IMR-90 (cell line): ENCODE results near the gene BTC. TPM values are rescaled to one million over a fixed set of nuclear protein-coding genes. Genes with fewer than 3 reads are reported as not detected.

Experiments
- ATAC-seq: fragments of 200-7000 bp; cut with Tn5 transposase; 2 replicates; pipeline ENCODE4 v1.9.1; 2020; ENCODE audit warnings: low read depth, mild to moderate bottlenecking, moderate library complexity
- BruUV-seq: library from RNA; stranded (reverse); fragments of 400-500 nt; replicated peaks from 2 replicates; lab custom pipeline; 2021; lab: Mats Ljungman, UMichigan
- CTCF ChIA-PET: fragments of 300-600 bp; formaldehyde crosslinking; extraction: SDS; loops from one replicate; lab custom pipeline; 2021; ENCODE audit warnings: antibody characterized with exemption; lab: Yijun Ruan, JAX
- POLR2A ChIA-PET: fragments of 300-600 bp; sonication (Branson Sonifier 250); formaldehyde crosslinking; loops from one replicate; lab custom pipeline; 2022; ENCODE audit warnings: antibody characterized with exemption; ENCODE audit not compliant: unreplicated experiment; lab: Charles Lee
- DNase-seq: peaks from one replicate; pipeline ENCODE4 v3.0.0; 2013
- H2AFZ ChIP-seq: replicated peaks from 2 replicates; pipeline ENCODE3; 2013; ENCODE audit warnings: low read length, mild to moderate bottlenecking; ENCODE audit not compliant: poor library complexity
- H2AK5ac ChIP-seq: 2 replicates; pipeline ENCODE4 v1.6.1; 2013; ENCODE audit warnings: low read depth, low read length, inconsistent platforms
- H2AK9ac ChIP-seq: replicated peaks from 2 replicates; pipeline ENCODE3; 2013; ENCODE audit warnings: mild to moderate bottlenecking, low read depth, low read length, moderate library complexity; ENCODE audit not compliant: poor library complexity
- H2BK120ac ChIP-seq: 2 replicates; pipeline ENCODE4 v1.6.1; 2013; ENCODE audit warnings: low read depth, low read length, inconsistent platforms
- H2BK15ac ChIP-seq: 3 replicates; pipeline ENCODE4 v1.6.1; 2013; ENCODE audit warnings: low read depth, low read length, inconsistent platforms
- H2BK20ac ChIP-seq: 2 replicates; pipeline ENCODE4 v1.6.1; 2013; ENCODE audit warnings: low read depth, mild to moderate bottlenecking, inconsistent platforms, low read length, moderate library complexity
- H2BK5ac ChIP-seq: 2 replicates; pipeline ENCODE4 v1.6.1; 2013; ENCODE audit warnings: mild to moderate bottlenecking, low read depth, low read length, inconsistent platforms; ENCODE audit not compliant: poor library complexity, severe bottlenecking
- H3K14ac ChIP-seq: replicated peaks from 2 replicates; pipeline ENCODE4 v1.6.1; 2013; ENCODE audit warnings: low read depth, low read length, inconsistent platforms
- H3K18ac ChIP-seq: 2 replicates; pipeline ENCODE4 v1.6.1; 2013; ENCODE audit warnings: low read depth, low read length, control low read depth
- H3K23ac ChIP-seq: 2 replicates; pipeline ENCODE4 v1.6.1; 2013; ENCODE audit warnings: low read depth, low read length, inconsistent platforms
- H3K27ac ChIP-seq: 2 replicates; pipeline ENCODE4 v1.5.1; 2013; ENCODE audit warnings: mild to moderate bottlenecking, control low read depth, low read length; ENCODE audit not compliant: insufficient read depth
- H3K27me3 ChIP-seq: 2 replicates; pipeline ENCODE4 v1.6.1; 2013; ENCODE audit warnings: low read length; ENCODE audit not compliant: control insufficient read depth, insufficient read depth
- H3K36me3 ChIP-seq: 2 replicates; pipeline ENCODE4 v1.6.1; 2013; ENCODE audit warnings: low read length, mixed read lengths; ENCODE audit not compliant: control insufficient read depth, insufficient read depth
- H3K4ac ChIP-seq: 2 replicates; pipeline ENCODE4 v1.6.1; 2013; ENCODE audit warnings: low read depth, low read length, inconsistent platforms
- H3K4me1 ChIP-seq: 2 replicates; pipeline ENCODE4 v1.6.1; 2013; ENCODE audit warnings: low read length, mixed read lengths; ENCODE audit not compliant: control insufficient read depth, insufficient read depth
- H3K4me2 ChIP-seq: 2 replicates; pipeline ENCODE4 v1.6.1; 2013; ENCODE audit warnings: low read depth, mild to moderate bottlenecking, control low read depth, low read length, moderate library complexity
- H3K4me3 ChIP-seq: 2 replicates; pipeline ENCODE4 v1.5.1; 2013; ENCODE audit warnings: low read depth, mild to moderate bottlenecking, control low read depth, low read length, moderate library complexity; ENCODE audit not compliant: insufficient read depth
- H3K56ac ChIP-seq: 2 replicates; pipeline ENCODE4 v1.6.1; 2013; ENCODE audit warnings: low read length, inconsistent platforms; ENCODE audit not compliant: insufficient read depth; ENCODE audit errors: extremely low read depth
- H3K79me1 ChIP-seq, 2 experiments: 2 replicates each; pipeline ENCODE4 v1.6.1; 2013; ENCODE audit warnings: low read length in 2 of 2, inconsistent platforms in 1 of 2, low read depth in 1 of 2
- H3K9ac ChIP-seq: 2 replicates; pipeline ENCODE4 v1.6.1; 2013; ENCODE audit warnings: low read depth, low read length, control low read depth
- H3K9me1 ChIP-seq: 2 replicates; pipeline ENCODE4 v1.6.1; 2013; ENCODE audit warnings: low read length, inconsistent platforms; ENCODE audit not compliant: insufficient read depth
- H3K9me3 ChIP-seq: 2 replicates; pipeline ENCODE4 v1.6.1; 2013; ENCODE audit warnings: low read length; ENCODE audit not compliant: control insufficient read depth, insufficient read depth
- H4K20me1 ChIP-seq: 2 replicates; pipeline ENCODE4 v1.6.1; 2013; ENCODE audit warnings: low read length, inconsistent platforms; ENCODE audit not compliant: insufficient read depth
- H4K5ac ChIP-seq: 2 replicates; pipeline ENCODE4 v1.6.1; 2013; ENCODE audit warnings: mild to moderate bottlenecking, low read depth, low read length, control low read depth
- H4K8ac ChIP-seq, 2 experiments: 2 replicates each; pipeline ENCODE4 v1.6.1; 2013; ENCODE audit warnings: low read depth in 2 of 2, low read length in 2 of 2, control low read depth in 1 of 2, inconsistent platforms in 1 of 2
- H4K91ac ChIP-seq: 2 replicates; pipeline ENCODE4 v1.6.1; 2013; ENCODE audit warnings: low read depth, low read length, inconsistent platforms; ENCODE audit not compliant: insufficient read depth
- BHLHE40 ChIP-seq: fragments of 150-350 bp; IDR thresholded peaks from 2 replicates; pipeline ENCODE4 v1.6.1; 2016; ENCODE audit warnings: mild to moderate bottlenecking, low read depth, low read length
- CTCF ChIP-seq: conservative IDR thresholded peaks from 2 replicates; pipeline ENCODE4 v1.5.1; 2012; ENCODE audit warnings: mild to moderate bottlenecking, low read depth, low read length, improper control_type of control experiment
- ELK1 ChIP-seq: fragments of 150-350 bp; IDR thresholded peaks from 2 replicates; pipeline ENCODE4 v1.6.1; 2016; ENCODE audit warnings: low read depth, mild to moderate bottlenecking, low read length, moderate library complexity, borderline replicate concordance
- FOS ChIP-seq: fragments of 150-350 bp; IDR thresholded peaks from 2 replicates; pipeline ENCODE4 v1.6.1; 2016; ENCODE audit warnings: low read depth, low read length
- MAZ ChIP-seq: IDR thresholded peaks from 2 replicates; pipeline ENCODE4 v1.6.1; 2012; ENCODE audit warnings: low read depth, mild to moderate bottlenecking, low read length, improper control_type of control experiment, moderate library complexity, borderline replicate concordance
- RAD21 ChIP-seq: IDR thresholded peaks from 2 replicates; pipeline ENCODE4 v1.6.1; 2012; ENCODE audit warnings: low read length, improper control_type of control experiment
- RCOR1 ChIP-seq: IDR thresholded peaks from 2 replicates; pipeline ENCODE4 v1.6.1; 2012; ENCODE audit warnings: mild to moderate bottlenecking, low read length, improper control_type of control experiment; ENCODE audit not compliant: insufficient replicate concordance
- RFX5 ChIP-seq: IDR thresholded peaks from 2 replicates; pipeline ENCODE4 v1.8.0; 2012; ENCODE audit warnings: low read depth, mild to moderate bottlenecking, low read length, moderate library complexity
- dilution Hi-C: fragments of 300-500 bp; cut with HindIII; formaldehyde crosslinking; loops from one replicate; pipeline ENCODE4 v1.14.3; 2018; ENCODE audit warnings: low sequenced_read_pairs; ENCODE audit not compliant: unreplicated experiment
- in situ Hi-C: fragments of 300-500 bp; cut with MboI; formaldehyde crosslinking; loops from 3 replicates; pipeline ENCODE4 v1.14.3; 2019; ENCODE audit warnings: low sequenced_read_pairs, inconsistent platforms, mixed read lengths
- intact Hi-C: fragments of 100-400 bp; cut with micrococcal nuclease; formaldehyde crosslinking; loops from 2 replicates; pipeline ENCODE4 v1.10.0; 2022
- polyA plus RNA-seq, 3 experiments: library from polyadenylated mRNA; depleted of rRNA; stranded (reverse); fragments of >200 nt; gene quantifications; 2 replicates each; pipeline ENCODE4 v1.2.3, GENCODE V29; 2012; ENCODE audit warnings: low replicate concordance in 1 of 3
- total RNA-seq: library from RNA; depleted of rRNA; stranded (reverse); fragments of >200 nt; gene quantifications from 2 replicates; pipeline ENCODE4 v1.2.3, GENCODE V29; 2012
- TF ChIP-seq, protein P1 (sequence below): fragments of 150-350 bp; IDR thresholded peaks from 2 replicates; pipeline ENCODE4 v1.6.1; 2017; ENCODE audit warnings: mild to moderate bottlenecking, antibody characterized with exemption, low read length, low read depth

Gene BTC
- total and polyA plus RNA-seq, 2 of the 4 experiments (the other 2 are of a cell fraction): not detected

DNA sequence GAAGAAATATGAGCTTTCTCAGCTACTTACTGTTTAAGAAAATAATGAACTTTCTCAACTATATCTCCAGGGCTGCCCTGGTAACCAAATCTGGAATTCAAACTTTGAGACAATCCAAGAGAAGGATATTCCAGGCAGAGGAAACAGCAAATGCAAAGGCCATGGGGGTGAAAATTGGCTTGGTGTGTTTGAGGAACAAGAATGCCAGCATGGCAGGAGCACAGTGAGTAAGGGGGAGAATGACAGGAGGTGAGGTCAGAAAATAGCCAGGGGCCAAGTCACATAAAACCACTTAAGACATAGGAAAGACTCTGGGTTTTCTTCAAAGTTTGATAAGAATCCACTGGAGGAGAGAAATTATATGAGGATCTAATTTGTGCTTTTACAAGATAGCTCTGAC lies 27.2 kb upstream of the BTC start:
- no peak for ATAC-seq
- in situ Hi-C loops: no loop called here
- no peak overlapping the region for H2AK5ac ChIP-seq
- no peak overlapping the region for H4K5ac ChIP-seq
- H2AK9ac ChIP-seq: no peak overlapping the region
- no peak overlapping the region for H4K91ac ChIP-seq
- no peak overlapping the region for H3K4me2 ChIP-seq
- intact Hi-C loops: no loop called here
- dilution Hi-C loops: no loop called here
- H2BK20ac ChIP-seq: no peak overlapping the region
- no peak for DNase-seq
- no peaks in the 10 kb centered on the region for H4K20me1 ChIP-seq
- BruUV-seq: no TSS peak
- no peak overlapping the region for H3K27ac ChIP-seq
- no peak overlapping the region for H3K4ac ChIP-seq
- no peaks in the 10 kb centered on the region for H3K9me3 ChIP-seq
- no peak overlapping the region for H2AFZ ChIP-seq
- H3K4me1 ChIP-seq: no peaks in the 10 kb centered on the region
- no peak overlapping the region for H3K9ac ChIP-seq
- H2BK120ac ChIP-seq: no peak overlapping the region
- no peaks in the 10 kb centered on the region for H3K79me1 ChIP-seq
- H3K9me1 ChIP-seq: no peaks in the 10 kb centered on the region
- no peak overlapping the region for H3K14ac ChIP-seq
- H3K56ac ChIP-seq: no peak overlapping the region
- H3K27me3 ChIP-seq: no peaks in the 10 kb centered on the region; the same call in 1 of the 2 replicates
- no peak overlapping the region for H2BK15ac ChIP-seq
- no peak overlapping the region for H3K23ac ChIP-seq
- TF ChIP-seq FOS (no peak), ELK1 (no peak), CTCF (no peak), RAD21 (no peak), RFX5 (no peak), RCOR1 (no peak), MAZ (no peak), BHLHE40 (no peak)
- TF ChIP-seq, protein P1, sequence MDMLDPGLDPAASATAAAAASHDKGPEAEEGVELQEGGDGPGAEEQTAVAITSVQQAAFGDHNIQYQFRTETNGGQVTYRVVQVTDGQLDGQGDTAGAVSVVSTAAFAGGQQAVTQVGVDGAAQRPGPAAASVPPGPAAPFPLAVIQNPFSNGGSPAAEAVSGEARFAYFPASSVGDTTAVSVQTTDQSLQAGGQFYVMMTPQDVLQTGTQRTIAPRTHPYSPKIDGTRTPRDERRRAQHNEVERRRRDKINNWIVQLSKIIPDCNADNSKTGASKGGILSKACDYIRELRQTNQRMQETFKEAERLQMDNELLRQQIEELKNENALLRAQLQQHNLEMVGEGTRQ: no peak
- H2BK5ac ChIP-seq: no peak overlapping the region
- H3K4me3 ChIP-seq: no peak overlapping the region
- no peak overlapping the region for H4K8ac ChIP-seq
- H3K18ac ChIP-seq: no peak overlapping the region
- no peaks in the 10 kb centered on the region for H3K36me3 ChIP-seq
- CTCF ChIA-PET: interaction anchor here (0.6 to 0.7 kb wide), 2 partner anchors 22 to 76 kb away, joined by 3 read pairs; no protein-coding TSS in a partner anchor
- POLR2A ChIA-PET: no interaction called here
